Testis (tissue), 2 donors: ENCODE results near the gene CYP2B6.

Experiments used
- POLR2A ChIP-seq: fragments of 450-650 bp; IDR thresholded peaks from one replicate; pipeline ENCODE4 v1.6.1; 2017; ENCODE audit warnings: antibody characterized with exemption, mild to moderate bottlenecking, moderate library complexity
- TF ChIP-seq, protein P1 (sequence below), 3 experiments: fragments of 450-650 bp in 2 of 3; fragments of 200-600 bp in 1 of 3; sonication (generic) in 1 of 3; IDR thresholded peaks; one replicate each; pipeline ENCODE4 v1.5.1; 2016 to 2019; ENCODE audit warnings: antibody characterized with exemption in 3 of 3, mild to moderate bottlenecking in 2 of 3, moderate library complexity in 1 of 3

DNA sequence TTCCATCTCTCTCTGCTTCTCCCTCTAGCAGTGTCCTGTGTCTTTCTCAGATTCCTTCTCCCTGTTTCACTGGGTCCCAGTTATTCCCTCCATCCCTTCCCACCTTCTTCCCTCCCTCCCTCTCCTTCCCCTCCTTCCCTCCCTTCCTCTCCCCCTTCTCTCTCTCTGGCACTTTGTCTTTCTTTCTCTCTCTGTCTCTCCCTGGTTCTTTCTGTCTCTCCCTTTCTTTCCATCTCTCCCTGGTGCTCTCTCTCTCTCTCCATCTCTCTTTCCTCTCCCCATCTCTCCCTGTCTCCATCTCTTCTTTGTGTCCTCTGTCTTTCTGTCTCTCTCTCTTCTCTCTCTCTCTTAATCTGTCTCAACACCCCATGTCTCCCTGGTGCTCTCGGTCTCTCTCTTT lies 31.7 kb upstream of the CYP2B6 start:
- TF ChIP-seq, protein P1, sequence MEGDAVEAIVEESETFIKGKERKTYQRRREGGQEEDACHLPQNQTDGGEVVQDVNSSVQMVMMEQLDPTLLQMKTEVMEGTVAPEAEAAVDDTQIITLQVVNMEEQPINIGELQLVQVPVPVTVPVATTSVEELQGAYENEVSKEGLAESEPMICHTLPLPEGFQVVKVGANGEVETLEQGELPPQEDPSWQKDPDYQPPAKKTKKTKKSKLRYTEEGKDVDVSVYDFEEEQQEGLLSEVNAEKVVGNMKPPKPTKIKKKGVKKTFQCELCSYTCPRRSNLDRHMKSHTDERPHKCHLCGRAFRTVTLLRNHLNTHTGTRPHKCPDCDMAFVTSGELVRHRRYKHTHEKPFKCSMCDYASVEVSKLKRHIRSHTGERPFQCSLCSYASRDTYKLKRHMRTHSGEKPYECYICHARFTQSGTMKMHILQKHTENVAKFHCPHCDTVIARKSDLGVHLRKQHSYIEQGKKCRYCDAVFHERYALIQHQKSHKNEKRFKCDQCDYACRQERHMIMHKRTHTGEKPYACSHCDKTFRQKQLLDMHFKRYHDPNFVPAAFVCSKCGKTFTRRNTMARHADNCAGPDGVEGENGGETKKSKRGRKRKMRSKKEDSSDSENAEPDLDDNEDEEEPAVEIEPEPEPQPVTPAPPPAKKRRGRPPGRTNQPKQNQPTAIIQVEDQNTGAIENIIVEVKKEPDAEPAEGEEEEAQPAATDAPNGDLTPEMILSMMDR (IDR thresholded peaks at IDR 0.05): no peak
- TF ChIP-seq POLR2A: no peak
